Activated T-cell treated with anti-CD3 and anti-CD28 coated beads for 24 hours (primary cell): ENCODE results near the gene PHYH.
"Not testable (repeated sequence)": the region's sequence is repeated elsewhere in the genome, so short reads cannot be mapped to it uniquely, and the experiment has no call there.

Experiments used
- DNase-seq: peaks from one replicate; pipeline ENCODE4 v3.0.0-alpha.2; 2020; ENCODE audit warnings: low read depth

PHYH gene

GRCh38 chr10:13319166-13319565 is 19.3 kb upstream of the PHYH start:
- DNase-seq: no peak

GRCh38 chr10:13317474-13317873 is 17.6 kb upstream of the PHYH start:
- no peak for DNase-seq

GRCh38 chr10:13316635-13317311 is 16.9 kb upstream of the PHYH start:
- DNase-seq: no peak

GRCh38 chr10:13315361-13315760 is 15.5 kb upstream of the PHYH start:
- DNase-seq: no peak

GRCh38 chr10:13311177-13311575 is 11.3 kb upstream of the PHYH start:
- no peak for DNase-seq

GRCh38 chr10:13310518-13311176 is 10.8 kb upstream of the PHYH start:
- DNase-seq: no peak

GRCh38 chr10:13309792-13310191 is 9.9 kb upstream of the PHYH start:
- DNase-seq: no peak

GRCh38 chr10:13308096-13308495 is 8.2 kb upstream of the PHYH start:
- DNase-seq: no peak

- no peak for DNase-seq
Observed at GRCh38 chr10:13306103-13306502, 6.2 kb upstream of the PHYH start.

GRCh38 chr10:13302821-13303555 is 3.1 kb upstream of the PHYH start:
- no peak for DNase-seq

- DNase-seq: no peak
Observed at GRCh38 chr10:13298748-13299436, 972 bp downstream of the PHYH start.

GRCh38 chr10:13296476-13296875 is 3.4 kb downstream of the PHYH start:
- DNase-seq: no peak

GRCh38 chr10:13294784-13295183 is 5.1 kb downstream of the PHYH start:
- no peak for DNase-seq

- DNase-seq: no peak
Observed at GRCh38 chr10:13291821-13292773, 7.8 kb downstream of the PHYH start.

- no peak for DNase-seq
Observed at GRCh38 chr10:13291061-13291460, 8.8 kb downstream of the PHYH start.

GRCh38 chr10:13284050-13284449 is 15.8 kb downstream of the PHYH start:
- DNase-seq: no peak

- not testable (repeated sequence) for DNase-seq
Observed at GRCh38 chr10:13282348-13282747, 17.5 kb downstream of the PHYH start.

- no peak for DNase-seq
Observed at GRCh38 chr10:13276749-13277365, 23.0 kb downstream of the PHYH start.

GRCh38 chr10:13276146-13276545 is 23.7 kb downstream of the PHYH start:
- not testable (repeated sequence) for DNase-seq

- DNase-seq: no peak
Observed at GRCh38 chr10:13272164-13272571, 27.7 kb downstream of the PHYH start.
